H1 (cell line): ENCODE results near the gene CPSF4. TPM values are rescaled to one million over a fixed set of nuclear protein-coding genes. Genes with fewer than 3 reads are reported as not detected.

Experiments used
- CTCF ChIA-PET: fragments of 300-600 bp; sonication (Branson Sonifier 250); formaldehyde crosslinking; loops from one replicate; lab custom pipeline; 2021; ENCODE audit not compliant: partially characterized antibody; lab: Charles Lee
- POLR2A ChIA-PET: fragments of 300-600 bp; sonication (Branson Sonifier 250); formaldehyde crosslinking; loops from one replicate; lab custom pipeline; 2021; ENCODE audit warnings: inconsistent platforms; ENCODE audit not compliant: partially characterized antibody; lab: Charles Lee
- DNase-seq, 2 experiments: peaks; one replicate each; pipeline versions ENCODE4 v3.0.0 to v3.0.0-alpha.2; 2010 to 2022; ENCODE audit warnings: low spot score in 2 of 2, low read depth in 1 of 2, mixed read lengths in 1 of 2
- FAIRE-seq: peaks from 2 replicates; lab custom pipeline; 2011; peaks lifted over from hg19 to GRCh38; lab: Jason Lieb, UNC
- H2AFZ ChIP-seq: 2 replicates; pipeline ENCODE4 v1.8.1; 2012; ENCODE audit warnings: low read length, inconsistent platforms
- H2AK5ac ChIP-seq: 2 replicates; pipeline ENCODE4 v1.6.1; 2013; ENCODE audit warnings: low read depth, low read length
- H2BK120ac ChIP-seq: replicated peaks from 2 replicates; pipeline ENCODE3; 2013; ENCODE audit warnings: low read depth, low read length, inconsistent platforms
- H2BK12ac ChIP-seq: 2 replicates; pipeline ENCODE4 v1.6.1; 2013; ENCODE audit warnings: low read depth, low read length
- H2BK15ac ChIP-seq: 2 replicates; pipeline ENCODE4 v1.6.1; 2013; ENCODE audit warnings: low read length
- H2BK20ac ChIP-seq: 2 replicates; pipeline ENCODE4 v1.6.1; 2013; ENCODE audit warnings: low read length
- H2BK5ac ChIP-seq: 2 replicates; pipeline ENCODE4 v1.6.1; 2013; ENCODE audit warnings: low read depth, low read length
- H3K14ac ChIP-seq: 2 replicates; pipeline ENCODE4 v1.6.1; 2013; ENCODE audit warnings: inconsistent platforms; ENCODE audit not compliant: insufficient read length
- H3K18ac ChIP-seq: 2 replicates; pipeline ENCODE4 v1.6.1; 2013; ENCODE audit warnings: low read length; ENCODE audit errors: extremely low read depth
- H3K23ac ChIP-seq: 2 replicates; pipeline ENCODE4 v1.6.1; 2013; ENCODE audit warnings: inconsistent platforms; ENCODE audit not compliant: insufficient read length
- H3K23me2 ChIP-seq: 2 replicates; pipeline ENCODE4 v1.6.1; 2013; ENCODE audit warnings: low read depth, low read length
- H3K27ac ChIP-seq: 2 replicates; pipeline ENCODE4 v1.6.1; 2011; ENCODE audit warnings: low read depth, low read length, inconsistent platforms
- H3K27me3 ChIP-seq, 4 experiments: replicated peaks in 1 of 4; 1 replicate in 1 of 4; 2 replicates in 3 of 4; pipeline versions ENCODE4 v1.6.1 to v1.8.1; 2011 to 2013; ENCODE audit warnings: low read length in 3 of 4, mild to moderate bottlenecking in 3 of 4, inconsistent platforms in 2 of 4, mixed read lengths in 2 of 4, moderate library complexity in 1 of 4; ENCODE audit not compliant: control insufficient read depth in 3 of 4, insufficient read depth in 3 of 4; ENCODE audit errors: extremely low read depth in 1 of 4
- H3K36me3 ChIP-seq, 4 experiments: 2 replicates each; pipeline versions ENCODE4 v1.6.1 to v1.8.1; 2011 to 2013; ENCODE audit warnings: mild to moderate bottlenecking in 4 of 4, low read length in 3 of 4, moderate library complexity in 2 of 4, control low read depth in 1 of 4, inconsistent platforms in 1 of 4; ENCODE audit not compliant: insufficient read depth in 4 of 4, control insufficient read depth in 2 of 4
- H3K4ac ChIP-seq: replicated peaks from 2 replicates; pipeline ENCODE3; 2013; ENCODE audit warnings: low read length, low read depth, mixed read lengths, inconsistent platforms; ENCODE audit not compliant: insufficient read length
- H3K4me1 ChIP-seq, 4 experiments: replicated peaks in 1 of 4; 1 replicate in 1 of 4; 2 replicates in 3 of 4; pipeline versions ENCODE4 v1.6.1 to v1.8.1; 2011 to 2013; ENCODE audit warnings: low read length in 3 of 4, inconsistent platforms in 2 of 4, mixed read lengths in 1 of 4; ENCODE audit not compliant: insufficient read depth in 4 of 4, control insufficient read depth in 3 of 4
- H3K4me2 ChIP-seq, 2 experiments: 2 replicates each; pipeline versions ENCODE4 v1.6.1 to v1.8.1; 2011 to 2013; ENCODE audit warnings: low read depth in 2 of 2, low read length in 2 of 2, control low read depth in 1 of 2, inconsistent platforms in 1 of 2, mild to moderate bottlenecking in 1 of 2; ENCODE audit not compliant: insufficient read depth in 1 of 2
- H3K4me3 ChIP-seq, 4 experiments: fragments of 200-600, 300-600 bp in 1 of 4; sonication (generic), shearing (Covaris generic), sonication (Bioruptor Twin) in 1 of 4; 2 replicates each; pipeline versions ENCODE4 v1.5.1 to v1.8.1; 2011 to 2016; ENCODE audit warnings: low read length in 4 of 4, low read depth in 3 of 4, control low read depth in 2 of 4, inconsistent platforms in 2 of 4, mild to moderate bottlenecking in 2 of 4, mixed read lengths in 1 of 4, moderate library complexity in 1 of 4; ENCODE audit not compliant: insufficient read depth in 2 of 4; ENCODE audit errors: extremely low read depth in 1 of 4
- H3K56ac ChIP-seq: replicated peaks from 2 replicates; pipeline ENCODE3; 2013; ENCODE audit warnings: low read depth, mild to moderate bottlenecking, mixed read lengths, low read length, inconsistent platforms; ENCODE audit not compliant: insufficient read length
- H3K79me1 ChIP-seq: 2 replicates; pipeline ENCODE4 v1.6.1; 2013; ENCODE audit warnings: low read depth, low read length, control low read depth
- H3K79me2 ChIP-seq, 2 experiments: 2 replicates each; pipeline versions ENCODE4 v1.6.1 to v1.8.1; 2012 to 2013; ENCODE audit warnings: low read length in 2 of 2, mild to moderate bottlenecking in 2 of 2, inconsistent platforms in 1 of 2; ENCODE audit not compliant: insufficient read depth in 2 of 2, control insufficient read depth in 1 of 2
- H3K9ac ChIP-seq, 4 experiments: replicated peaks in 1 of 4; 1 replicate in 1 of 4; 2 replicates in 3 of 4; pipeline versions ENCODE4 v1.6.1 to v1.8.1; 2011 to 2013; ENCODE audit warnings: low read depth in 3 of 4, low read length in 3 of 4, control low read depth in 2 of 4, mild to moderate bottlenecking in 2 of 4, moderate library complexity in 2 of 4, inconsistent platforms in 1 of 4; ENCODE audit errors: extremely low read depth in 1 of 4
- H3K9me3 ChIP-seq, 2 experiments: 2 replicates each; pipeline versions ENCODE4 v1.6.1 to v1.8.1; 2012 to 2013; ENCODE audit warnings: mild to moderate bottlenecking in 2 of 2, moderate library complexity in 2 of 2, control low read depth in 1 of 2, inconsistent platforms in 1 of 2, low read depth in 1 of 2, low read length in 1 of 2, mixed read lengths in 1 of 2; ENCODE audit not compliant: insufficient read depth in 2 of 2
- H4K20me1 ChIP-seq, 2 experiments: replicated peaks in 1 of 2; 2 replicates each; pipeline versions ENCODE3 to v1.8.1; 2011 to 2013; ENCODE audit warnings: inconsistent platforms in 2 of 2, low read length in 2 of 2, mild to moderate bottlenecking in 1 of 2; ENCODE audit not compliant: insufficient read depth in 2 of 2, control insufficient read depth in 1 of 2
- H4K5ac ChIP-seq: 2 replicates; pipeline ENCODE4 v1.6.1; 2013; ENCODE audit warnings: low read length, low read depth, mixed read lengths, inconsistent platforms; ENCODE audit not compliant: insufficient read length
- H4K8ac ChIP-seq: 2 replicates; pipeline ENCODE4 v1.8.0; 2013; ENCODE audit warnings: mild to moderate bottlenecking, moderate library complexity, low read length, inconsistent platforms; ENCODE audit not compliant: insufficient read depth; ENCODE audit errors: extremely low read depth
- H4K91ac ChIP-seq: replicated peaks from 2 replicates; pipeline ENCODE3; 2013; ENCODE audit warnings: low read length, mixed read lengths, inconsistent platforms; ENCODE audit not compliant: insufficient read length
- ATF2 ChIP-seq: IDR thresholded peaks from 2 replicates; pipeline ENCODE4 v1.6.1; 2012; ENCODE audit warnings: low read length, inconsistent platforms
- CHD1 ChIP-seq: IDR thresholded peaks from 2 replicates; pipeline ENCODE4 v1.6.1; 2012; ENCODE audit warnings: low read depth, low read length, improper control_type of control experiment
- KDM1A ChIP-seq: fragments of 200-600, 300-600 bp; sonication (generic); IDR thresholded peaks from 2 replicates; pipeline ENCODE4 v1.7.1; 2016; ENCODE audit warnings: mild to moderate bottlenecking, low read length, borderline replicate concordance
- KDM5A ChIP-seq: fragments of 200-600 bp; IDR thresholded peaks from 2 replicates; pipeline ENCODE4 v1.7.1; 2012; ENCODE audit warnings: mild to moderate bottlenecking, low read length, inconsistent platforms, mixed read lengths
- SUZ12 ChIP-seq: fragments of 200-600 bp; sonication (generic); IDR thresholded peaks from 2 replicates; pipeline ENCODE4 v1.6.1; 2012; ENCODE audit warnings: mild to moderate bottlenecking, inconsistent platforms, low read length, moderate library complexity, mixed read lengths
- TEAD4 ChIP-seq: IDR thresholded peaks from 2 replicates; pipeline ENCODE4 v1.6.1; 2012; ENCODE audit warnings: low read depth, low read length, inconsistent platforms, mixed read lengths
- WGBS, 2 experiments: shearing (Covaris generic) in 1 of 2; methylation state at CpG; one replicate each; pipeline versions ENCODE4 v1.1.6 to v1.1.7; 2013 to 2015; ENCODE audit warnings: low lambda C conversion rate in 2 of 2, mixed read lengths in 2 of 2, inconsistent platforms in 1 of 2, low coverage in 1 of 2, missing lambda C conversion rate in 1 of 2; ENCODE audit not compliant: insufficient replicate concordance in 2 of 2, insufficient coverage in 1 of 2, insufficient read length in 1 of 2; ENCODE audit errors: extremely low coverage in 1 of 2, missing lambda C conversion rate in 1 of 2; 5-methylcytosine and 5-hydroxymethylcytosine counted together
- polyA plus RNA-seq, 7 experiments: library from polyadenylated mRNA; depleted of rRNA in 3 of 7; stranded (reverse) in 5 of 7; unstranded in 2 of 7; fragments of >200 nt in 5 of 7; fragments of 200-250 nt in 2 of 7; gene quantifications; 1 replicate in 5 of 7; 2 replicates in 1 of 7; 4 replicates in 1 of 7; pipeline versions ENCODE4 v1.2.1 to v1.2.3, GENCODE V29; 2011 to 2013; ENCODE audit warnings: missing spikeins in 2 of 7, mixed read lengths in 2 of 7
- total RNA-seq: library from RNA; stranded (reverse); fragmentation: NEBNext Ultra II Directional; extraction: Animal tissue kit (Norgen Biotek cat#: 25700); gene quantifications from 2 replicates; pipeline ENCODE4 v1.2.1, GENCODE V29; 2021
- TF ChIP-seq, protein P1 (sequence below), 3 experiments: IDR thresholded peaks; 1 replicate in 2 of 3; 2 replicates in 1 of 3; pipeline versions ENCODE4 v1.5.1 to v1.6.1; 2011; ENCODE audit warnings: low read length in 3 of 3, mild to moderate bottlenecking in 3 of 3, inconsistent platforms in 2 of 3, low read depth in 1 of 3, moderate library complexity in 1 of 3; ENCODE audit not compliant: insufficient read depth in 1 of 3; ENCODE audit errors: control extremely low read depth in 1 of 3

CPSF4 gene
- total and polyA plus RNA-seq, 2 of the 8 experiments (the other 6 are each of a cell fraction or from before 2014, with no cell fraction given) = 77.5 to 103 TPM

GRCh38 chr7:99504603-99505323, 66.0 kb downstream of the CPSF4 start, which contains the start of gene ZKSCAN5:
Gene ZKSCAN5 (plus strand): TSS chr7:99504662. CDS start chr7:99506045, 1,383 bp downstream.
- H2BK5ac ChIP-seq = peak within 1 kb of the TSS; percentile 96
- ChIA-PET POLR2A (interaction anchor here (0.8 to 3.2 kb wide), 16 partner anchors 10 to 96 kb away, joined by 3 to 26 read pairs (median 6); partner anchors contain the start of genes ATP5MF, BUD31, FAM200A and PDAP1), CTCF (interaction anchor here (0.8 to 1.1 kb wide), 2 partner anchors 13 to 111 kb away, joined by 3 to 4 read pairs; no protein-coding TSS in a partner anchor)
- H2BK12ac ChIP-seq = 0 out of 2 replicates have a peak within 1 kb of the TSS, but pooled peaks have one; percentile 39
- H3K14ac ChIP-seq = no peak within 1 kb of the TSS
- H3K23ac ChIP-seq = no peak within 1 kb of the TSS
- no peaks in the 10 kb centered on the region for H3K79me1 ChIP-seq
- H3K36me3 ChIP-seq = no peaks in the 10 kb centered on the region; a peak in 1 of 8 replicates
- H4K91ac ChIP-seq = peak within 1 kb of the TSS; percentile 97
- no peak within 1 kb of the TSS for H2AK5ac ChIP-seq
- no peaks in the 10 kb centered on the region for H3K27me3 ChIP-seq
- H3K27ac ChIP-seq = peak within 1 kb of the TSS; percentile 89
- FAIRE-seq (no peak), DNase-seq (peak; percentile 82 to 99)
- H3K23me2 ChIP-seq = peaks cover 2% of the 10 kb centered on the region; the same call in 1 of the 2 replicates
- no peak within 1 kb of the TSS for H3K4ac ChIP-seq
- 1% methylated on average over 36 of the region's 53 CpGs; no CpG with 5 or more reads in 1 of the 2 experiments for WGBS, 2 experiments
- H2BK15ac ChIP-seq = peak within 1 kb of the TSS; percentile 98; the same call in 1 of the 2 replicates
- peaks cover 0 to 27% of the 10 kb centered on the region in 2 experiments; a peak in 3 of 4 replicates for H3K79me2 ChIP-seq
- peak within 1 kb of the TSS; percentile 65 to 92 (median 80) for H3K9ac ChIP-seq
- no peaks in the 10 kb centered on the region for H3K9me3 ChIP-seq
- H2BK20ac ChIP-seq = no peak within 1 kb of the TSS
- H4K5ac ChIP-seq = peak within 1 kb of the TSS; percentile 98
- H3K4me2 ChIP-seq = peak within 1 kb of the TSS; percentile 62 to 75
- H4K8ac ChIP-seq = peak within 1 kb of the TSS; percentile 96
- peaks cover 0 to 7% (median 4%) of the 10 kb centered on the region in 4 experiments; a peak in 5 of 7 replicates for H3K4me1 ChIP-seq
- peak within 1 kb of the TSS; percentile 97 for H3K56ac ChIP-seq
- no peak within 1 kb of the TSS for H2BK120ac ChIP-seq
- no peaks in the 10 kb centered on the region for H4K20me1 ChIP-seq
- H3K4me3 ChIP-seq = peak within 1 kb of the TSS; percentile 89 to 97 (median 94)
- peak within 1 kb of the TSS; percentile 98; the same call in 1 of the 2 replicates for H3K18ac ChIP-seq
- peak within 1 kb of the TSS; percentile 99 for H2AFZ ChIP-seq
- TF ChIP-seq KDM5A (0 out of 2 replicates have a peak, but pooled peaks have one; percentile 43), KDM1A (no peak), ATF2 (no peak), TEAD4 (no peak), CHD1 (no peak), SUZ12 (no peak)
- TF ChIP-seq, protein P1, sequence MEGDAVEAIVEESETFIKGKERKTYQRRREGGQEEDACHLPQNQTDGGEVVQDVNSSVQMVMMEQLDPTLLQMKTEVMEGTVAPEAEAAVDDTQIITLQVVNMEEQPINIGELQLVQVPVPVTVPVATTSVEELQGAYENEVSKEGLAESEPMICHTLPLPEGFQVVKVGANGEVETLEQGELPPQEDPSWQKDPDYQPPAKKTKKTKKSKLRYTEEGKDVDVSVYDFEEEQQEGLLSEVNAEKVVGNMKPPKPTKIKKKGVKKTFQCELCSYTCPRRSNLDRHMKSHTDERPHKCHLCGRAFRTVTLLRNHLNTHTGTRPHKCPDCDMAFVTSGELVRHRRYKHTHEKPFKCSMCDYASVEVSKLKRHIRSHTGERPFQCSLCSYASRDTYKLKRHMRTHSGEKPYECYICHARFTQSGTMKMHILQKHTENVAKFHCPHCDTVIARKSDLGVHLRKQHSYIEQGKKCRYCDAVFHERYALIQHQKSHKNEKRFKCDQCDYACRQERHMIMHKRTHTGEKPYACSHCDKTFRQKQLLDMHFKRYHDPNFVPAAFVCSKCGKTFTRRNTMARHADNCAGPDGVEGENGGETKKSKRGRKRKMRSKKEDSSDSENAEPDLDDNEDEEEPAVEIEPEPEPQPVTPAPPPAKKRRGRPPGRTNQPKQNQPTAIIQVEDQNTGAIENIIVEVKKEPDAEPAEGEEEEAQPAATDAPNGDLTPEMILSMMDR (IDR thresholded peaks at IDR 0.05; ENCODE audit: control extremely low read depth in 1 of 3, insufficient read depth in 1 of 3, low read depth in 1 of 3, low read length in 3 of 3) = no peak
